ENCODE results near the gene TRIP12.

DNA sequence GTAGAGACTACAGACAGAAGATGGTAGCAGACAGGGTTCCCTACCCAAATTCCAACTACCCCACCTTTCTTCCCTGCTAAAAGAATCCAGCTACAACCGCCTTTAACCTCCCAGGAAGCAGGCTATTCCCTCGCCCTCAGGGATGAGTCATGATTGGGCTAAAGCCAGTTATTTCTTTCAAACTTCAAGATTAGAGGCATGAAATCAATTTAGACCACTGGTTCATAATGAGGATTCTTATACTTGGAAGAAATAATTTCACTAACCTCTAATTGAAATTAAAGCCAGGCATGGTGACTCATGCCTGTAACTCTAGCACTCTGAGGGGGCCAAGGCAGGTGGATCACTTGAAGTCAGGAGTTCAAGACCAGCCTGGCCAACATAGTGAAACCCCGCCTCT is 20.0 kb downstream of the TRIP12 start:
- TF ChIP-seq EZH2 (optimal IDR thresholded peaks at IDR 0.05; ENCODE audit: low read depth, low read length): no peak
- TF ChIP-seq, protein P1, sequence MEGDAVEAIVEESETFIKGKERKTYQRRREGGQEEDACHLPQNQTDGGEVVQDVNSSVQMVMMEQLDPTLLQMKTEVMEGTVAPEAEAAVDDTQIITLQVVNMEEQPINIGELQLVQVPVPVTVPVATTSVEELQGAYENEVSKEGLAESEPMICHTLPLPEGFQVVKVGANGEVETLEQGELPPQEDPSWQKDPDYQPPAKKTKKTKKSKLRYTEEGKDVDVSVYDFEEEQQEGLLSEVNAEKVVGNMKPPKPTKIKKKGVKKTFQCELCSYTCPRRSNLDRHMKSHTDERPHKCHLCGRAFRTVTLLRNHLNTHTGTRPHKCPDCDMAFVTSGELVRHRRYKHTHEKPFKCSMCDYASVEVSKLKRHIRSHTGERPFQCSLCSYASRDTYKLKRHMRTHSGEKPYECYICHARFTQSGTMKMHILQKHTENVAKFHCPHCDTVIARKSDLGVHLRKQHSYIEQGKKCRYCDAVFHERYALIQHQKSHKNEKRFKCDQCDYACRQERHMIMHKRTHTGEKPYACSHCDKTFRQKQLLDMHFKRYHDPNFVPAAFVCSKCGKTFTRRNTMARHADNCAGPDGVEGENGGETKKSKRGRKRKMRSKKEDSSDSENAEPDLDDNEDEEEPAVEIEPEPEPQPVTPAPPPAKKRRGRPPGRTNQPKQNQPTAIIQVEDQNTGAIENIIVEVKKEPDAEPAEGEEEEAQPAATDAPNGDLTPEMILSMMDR (IDR thresholded peaks at IDR 0.05; ENCODE audit: low read length): no peak
- no peak for TF ChIP-seq EZH2phosphoT487 (IDR thresholded peaks at IDR 0.05; ENCODE audit: low read length)

All from MM.1S (cell line).